ENCODE measurements around the gene FABP7.

The FABP7 gene

GRCh38 chr6:122832459-122832858 is 52.9 kb downstream of the FABP7 start:
- H3K4me3 ChIP-seq (IDR thresholded peaks at IDR 0.05; ENCODE audit: insufficient read depth, low read depth, low read length) = no peak overlapping the region
- H3K79me2 ChIP-seq (ENCODE audit: insufficient read depth, low read depth) = no peaks in the 10 kb centered on the region
- no peak overlapping the region for H3K4me2 ChIP-seq
- no peak overlapping the region for H2AFZ ChIP-seq (ENCODE audit: low read depth)
- H3K36me3 ChIP-seq (ENCODE audit: insufficient read depth) = no peaks in the 10 kb centered on the region
- H4K20me1 ChIP-seq (ENCODE audit: insufficient read depth) = no peaks in the 10 kb centered on the region
- no peak overlapping the region for H3K9ac ChIP-seq
- H3K27me3 ChIP-seq (ENCODE audit: insufficient read depth, low read depth) = no peaks in the 10 kb centered on the region
- no peak for TF ChIP-seq CTCF (conservative IDR thresholded peaks at IDR 0.05; ENCODE audit: low read depth, low read length)
- no peak overlapping the region for H3K27ac ChIP-seq
- H3K4me1 ChIP-seq (ENCODE audit: low read depth, poor library complexity, severe bottlenecking) = no peaks in the 10 kb centered on the region

GRCh38 chr6:122833021-122833491 is 53.5 kb downstream of the FABP7 start:
- Histone ChIP-seq H3K79me2 (ENCODE audit: insufficient read depth, low read depth) (no peaks in the 10 kb centered on the region), H3K27me3 (ENCODE audit: insufficient read depth, low read depth) (no peaks in the 10 kb centered on the region), H3K9ac (no peak overlapping the region), H3K36me3 (ENCODE audit: insufficient read depth) (no peaks in the 10 kb centered on the region), H2AFZ (ENCODE audit: low read depth) (no peak overlapping the region), H3K4me2 (no peak overlapping the region), H3K27ac (no peak overlapping the region), H4K20me1 (ENCODE audit: insufficient read depth) (no peaks in the 10 kb centered on the region), H3K4me1 (ENCODE audit: low read depth, poor library complexity, severe bottlenecking) (no peaks in the 10 kb centered on the region), H3K4me3 (IDR thresholded peaks at IDR 0.05; ENCODE audit: insufficient read depth, low read depth, low read length) (no peak overlapping the region)
- no peak for TF ChIP-seq CTCF (conservative IDR thresholded peaks at IDR 0.05; ENCODE audit: low read depth, low read length)

All from KMS-11 (cell line).